Neural progenitor cell (in vitro differentiated cells): ENCODE results near the gene ASTN1. TPM values are rescaled to one million over a fixed set of nuclear protein-coding genes. Genes with fewer than 3 reads are reported as not detected.
A peak's percentile ranks its signal among the peaks of the same experiment; 100 is the strongest.

Source experiments
- DNase-seq: peaks from one replicate; pipeline ENCODE4 v3.0.0-alpha.2; 2016; ENCODE audit warnings: low spot score
- H2AFZ ChIP-seq: fragments of 200-600 bp; sonication (generic); replicated peaks from 2 replicates; pipeline ENCODE4 v1.6.1; 2016; ENCODE audit warnings: antibody characterized with exemption
- H3F3A ChIP-seq: fragments of 200-600 bp; sonication (generic); 2 replicates; pipeline ENCODE4 v1.6.1; 2016; ENCODE audit warnings: antibody characterized with exemption, low read depth
- H3K27ac ChIP-seq: fragments of 200-600 bp; sonication (generic); 2 replicates; pipeline ENCODE4 v1.5.1; 2016; ENCODE audit warnings: mild to moderate bottlenecking
- H3K27me3 ChIP-seq: fragments of 200-600 bp; sonication (generic); 2 replicates; pipeline ENCODE4 v1.6.1; 2016; ENCODE audit warnings: mild to moderate bottlenecking, moderate library complexity
- H3K36me3 ChIP-seq: fragments of 200-600 bp; sonication (generic); 2 replicates; pipeline ENCODE4 v1.5.1; 2016
- H3K4me1 ChIP-seq: fragments of 200-600 bp; sonication (generic); 2 replicates; pipeline ENCODE4 v1.6.1; 2016; ENCODE audit warnings: mixed run types
- H3K4me2 ChIP-seq: fragments of 200-600 bp; sonication (generic); 2 replicates; pipeline ENCODE4 v1.6.1; 2016
- H3K4me3 ChIP-seq: fragments of 200-600 bp; sonication (generic); 2 replicates; pipeline ENCODE4 v1.5.1; 2016
- H3K79me2 ChIP-seq: fragments of 200-600 bp; sonication (generic); 2 replicates; pipeline ENCODE4 v1.6.1; 2016; ENCODE audit warnings: low read depth
- H3K9ac ChIP-seq: fragments of 200-600 bp; sonication (generic); 2 replicates; pipeline ENCODE4 v1.6.1; 2016
- H3K9me3 ChIP-seq: fragments of 200-600 bp; sonication (generic); 2 replicates; pipeline ENCODE4 v1.5.1; 2016; ENCODE audit warnings: low read depth
- H4K20me1 ChIP-seq: fragments of 200-600 bp; sonication (generic); 2 replicates; pipeline ENCODE4 v1.6.1; 2016; ENCODE audit warnings: low read depth
- H3K27ac Mint-ChIP-seq: 3 replicates; pipeline ENCODE4 v1.8.0; 2021; ENCODE audit warnings: mixed read lengths
- H3K27me3 Mint-ChIP-seq: 2 replicates; pipeline ENCODE4 v1.8.0; 2022; ENCODE audit warnings: low read depth, mild to moderate bottlenecking, inconsistent platforms, moderate library complexity, mixed read lengths; ENCODE audit not compliant: insufficient read depth
- H3K36me3 Mint-ChIP-seq: 3 replicates; pipeline ENCODE4 v1.8.0; 2021; ENCODE audit warnings: mixed read lengths
- H3K4me1 Mint-ChIP-seq: 3 replicates; pipeline ENCODE4 v1.8.0; 2021; ENCODE audit warnings: mixed read lengths
- H3K4me3 Mint-ChIP-seq: 3 replicates; pipeline ENCODE4 v1.8.0; 2021; ENCODE audit warnings: mild to moderate bottlenecking, moderate library complexity, mixed read lengths
- H3K9me3 Mint-ChIP-seq: 3 replicates; pipeline ENCODE4 v1.8.0; 2020; ENCODE audit warnings: mixed read lengths
- CTCF ChIP-seq: fragments of 200-600 bp; sonication (generic); IDR thresholded peaks from 2 replicates; pipeline ENCODE4 v1.5.1; 2017; ENCODE audit warnings: antibody characterized with exemption, mild to moderate bottlenecking
- EZH2 ChIP-seq: fragments of 200-600 bp; sonication (generic); IDR thresholded peaks from 2 replicates; pipeline ENCODE4 v1.6.1; 2017; ENCODE audit warnings: antibody characterized with exemption, mild to moderate bottlenecking, moderate library complexity
- EZH2phosphoT487 ChIP-seq: fragments of 200-600 bp; sonication (generic); IDR thresholded peaks from 2 replicates; pipeline ENCODE4 v1.6.1; 2017; ENCODE audit warnings: antibody characterized with exemption
- total RNA-seq: library from RNA; depleted of rRNA; stranded (reverse); fragments of >200 nt; gene quantifications from 2 replicates; pipeline ENCODE4 v1.2.3, GENCODE V29; 2015; ENCODE audit warnings: low replicate concordance

ASTN1 gene
- total RNA-seq, 1 donor from 2014 or later, result 7.7 TPM

- Mint-ChIP-seq H3K4me1 (peaks cover 5% of the 10 kb centered on the region), H3K36me3 (no peaks in the 10 kb centered on the region), H3K27me3 (no peaks in the 10 kb centered on the region), H3K4me3 (no peak overlapping the region), H3K9me3 (no peaks in the 10 kb centered on the region), H3K27ac (no peak overlapping the region)
- no peak overlapping the region for H3K4me3 ChIP-seq
- DNase-seq, result no peak
- no peaks in the 10 kb centered on the region for H3K4me1 ChIP-seq
- no peaks in the 10 kb centered on the region for H3K36me3 ChIP-seq
- H3K79me2 ChIP-seq, result no peaks in the 10 kb centered on the region
- TF ChIP-seq CTCF, result no peak
- TF ChIP-seq EZH2phosphoT487, result no peak
- TF ChIP-seq EZH2, result no peak
- H3K27ac ChIP-seq, result no peak overlapping the region
- no peak overlapping the region for H2AFZ ChIP-seq
- no peak overlapping the region for H3K4me2 ChIP-seq
- no peaks in the 10 kb centered on the region for H3F3A ChIP-seq
- no peak overlapping the region for H3K9ac ChIP-seq
- no peaks in the 10 kb centered on the region for H4K20me1 ChIP-seq
- H3K9me3 ChIP-seq, result no peaks in the 10 kb centered on the region
- no peaks in the 10 kb centered on the region for H3K27me3 ChIP-seq
Measured at GRCh38 chr1:177106196-177106595, 58.3 kb downstream of the ASTN1 start.

- no peak overlapping the region for H3K9ac ChIP-seq
- no peaks in the 10 kb centered on the region for H3K9me3 ChIP-seq
- Mint-ChIP-seq H3K9me3 (no peaks in the 10 kb centered on the region), H3K36me3 (peaks cover 2% of the 10 kb centered on the region), H3K27ac (peak overlapping the region; percentile 76), H3K4me3 (no peak overlapping the region), H3K27me3 (no peaks in the 10 kb centered on the region), H3K4me1 (peaks cover 10% of the 10 kb centered on the region)
- H3K4me2 ChIP-seq, result no peak overlapping the region
- H3K27ac ChIP-seq, result no peak overlapping the region
- no peak overlapping the region for H2AFZ ChIP-seq
- H3F3A ChIP-seq, result no peaks in the 10 kb centered on the region
- no peaks in the 10 kb centered on the region for H4K20me1 ChIP-seq
- H3K27me3 ChIP-seq, result no peaks in the 10 kb centered on the region
- no peak for TF ChIP-seq EZH2
- no peak for TF ChIP-seq EZH2phosphoT487
- no peak for TF ChIP-seq CTCF
- H3K4me3 ChIP-seq, result no peak overlapping the region
- no peaks in the 10 kb centered on the region for H3K36me3 ChIP-seq
- DNase-seq, result no peak
- no peaks in the 10 kb centered on the region for H3K79me2 ChIP-seq
- no peaks in the 10 kb centered on the region for H3K4me1 ChIP-seq
Measured at GRCh38 chr1:177103005-177103852, 61.3 kb downstream of the ASTN1 start.

GRCh38 chr1:177092001-177092400 is 72.5 kb downstream of the ASTN1 start:
- Histone ChIP-seq H3K9me3 (no peaks in the 10 kb centered on the region), H3K4me1 (peaks cover 19% of the 10 kb centered on the region), H3K79me2 (no peaks in the 10 kb centered on the region), H3K27ac (no peak overlapping the region), H3F3A (no peaks in the 10 kb centered on the region), H3K4me2 (no peak overlapping the region), H3K36me3 (no peaks in the 10 kb centered on the region), H2AFZ (no peak overlapping the region), H3K9ac (no peak overlapping the region), H3K4me3 (no peak overlapping the region), H3K27me3 (no peaks in the 10 kb centered on the region), H4K20me1 (no peaks in the 10 kb centered on the region)
- DNase-seq, result no peak
- Mint-ChIP-seq H3K27me3 (no peaks in the 10 kb centered on the region), H3K4me3 (no peak overlapping the region), H3K4me1 (peaks cover 18% of the 10 kb centered on the region), H3K27ac (no peak overlapping the region), H3K36me3 (peaks cover 12% of the 10 kb centered on the region), H3K9me3 (peaks cover 5% of the 10 kb centered on the region)
- TF ChIP-seq CTCF (no peak), EZH2 (no peak), EZH2phosphoT487 (no peak)
